Small intestine (tissue), 7 donors: ENCODE data around the gene KCTD4. TPM values are rescaled to one million over a fixed set of nuclear protein-coding genes. Genes with fewer than 3 reads are reported as not detected.

Experiments used
- DNase-seq, 2 donors: peaks; one replicate each; pipeline versions ENCODE4 v3.0.0 to v3.0.0-alpha.2; 2013
- FAIRE-seq: peaks from 2 replicates; lab custom pipeline; 2012; peaks lifted over from hg19 to GRCh38; lab: Jason Lieb, UNC
- H3K27ac ChIP-seq, 3 donors: one replicate each; pipeline ENCODE4 v1.5.1; 2013; ENCODE audit warnings: low read length in 2 of 3, mild to moderate bottlenecking in 2 of 3, control low read depth in 1 of 3, inconsistent platforms in 1 of 3, low read depth in 1 of 3, moderate library complexity in 1 of 3
- H3K27me3 ChIP-seq, 3 donors: one replicate each; pipeline ENCODE4 v1.6.1; 2013; ENCODE audit warnings: low read length in 3 of 3, inconsistent platforms in 1 of 3; ENCODE audit not compliant: control insufficient read depth in 3 of 3, insufficient read depth in 3 of 3
- H3K36me3 ChIP-seq, 3 donors: one replicate each; pipeline ENCODE4 v1.6.1; 2013; ENCODE audit warnings: low read length in 3 of 3, inconsistent platforms in 1 of 3, low read depth in 1 of 3, mild to moderate bottlenecking in 1 of 3, moderate library complexity in 1 of 3; ENCODE audit not compliant: control insufficient read depth in 3 of 3, insufficient read depth in 2 of 3
- H3K4me1 ChIP-seq, 3 donors: one replicate each; pipeline ENCODE4 v1.6.1; 2013; ENCODE audit warnings: low read length in 2 of 3, inconsistent platforms in 1 of 3, low read depth in 1 of 3, mild to moderate bottlenecking in 1 of 3, moderate library complexity in 1 of 3; ENCODE audit not compliant: control insufficient read depth in 3 of 3, insufficient read depth in 2 of 3
- H3K4me3 ChIP-seq, 3 donors: one replicate each; pipeline ENCODE4 v1.5.1; 2013; ENCODE audit warnings: low read length in 3 of 3, control low read depth in 1 of 3, inconsistent platforms in 1 of 3, low read depth in 1 of 3, mild to moderate bottlenecking in 1 of 3, moderate library complexity in 1 of 3
- H3K9me3 ChIP-seq, 2 donors: one replicate each; pipeline ENCODE4 v1.6.1; 2013; ENCODE audit warnings: low read depth in 1 of 2, low read length in 1 of 2; ENCODE audit not compliant: control insufficient read depth in 2 of 2, insufficient read depth in 1 of 2
- WGBS, 3 donors: extraction: QIAGEN DNeasy Blood & Tissue Kit; methylation state at CpG; one replicate each; pipeline ENCODE4 v1.1.7; 2013; 5-methylcytosine and 5-hydroxymethylcytosine counted together
- polyA plus RNA-seq, 4 donors: library from polyadenylated mRNA; stranded (reverse) in 3 of 4; unstranded in 1 of 4; fragments of 200-250 nt in 3 of 4; fragments of 120-200 nt in 1 of 4; gene quantifications; one replicate each; pipeline versions ENCODE4 v1.2.1 to v1.2.3, GENCODE V29; 2013
- donor health status: healthy with polysubstance abuse.
- donor health status: control.
- donor health status: control.
- donor health status: Bipolar disorder and iron deficiency.
- donor health status: healthy.

KCTD4 gene
- polyA plus RNA-seq, 4 donors = 0.03 to 0.07 TPM; not detected in 2

- Histone ChIP-seq H3K9me3 (no peaks in the 10 kb centered on the region), H3K4me3 (no peak overlapping the region), H3K27me3 (no peaks in the 10 kb centered on the region), H3K4me1 (no peaks in the 10 kb centered on the region), H3K36me3 (peaks cover 0 to 21% (median 3%) of the 10 kb centered on the region in 3 donors), H3K27ac (no peak overlapping the region)
- DNase-seq (no peak), FAIRE-seq (no peak)
- 90 to 100% (median 93%) methylated on average over 1 of the region's 1 CpG for WGBS, 3 donors
Measured at GRCh38 chr13:45162194-45162593, 38.7 kb downstream of the KCTD4 start.

- Histone ChIP-seq H3K4me3 (no peak overlapping the region), H3K27me3 (no peaks in the 10 kb centered on the region), H3K27ac (no peak overlapping the region), H3K36me3 (peaks cover 0 to 15% (median 2%) of the 10 kb centered on the region in 3 donors), H3K4me1 (no peaks in the 10 kb centered on the region), H3K9me3 (no peaks in the 10 kb centered on the region)
- FAIRE-seq = no peak
- 88 to 95% (median 94%) methylated on average over 7 of the region's 7 CpGs for WGBS, 3 donors
- no peak for DNase-seq
Measured at GRCh38 chr13:45156565-45157361, 44.1 kb downstream of the KCTD4 start.

DNA sequence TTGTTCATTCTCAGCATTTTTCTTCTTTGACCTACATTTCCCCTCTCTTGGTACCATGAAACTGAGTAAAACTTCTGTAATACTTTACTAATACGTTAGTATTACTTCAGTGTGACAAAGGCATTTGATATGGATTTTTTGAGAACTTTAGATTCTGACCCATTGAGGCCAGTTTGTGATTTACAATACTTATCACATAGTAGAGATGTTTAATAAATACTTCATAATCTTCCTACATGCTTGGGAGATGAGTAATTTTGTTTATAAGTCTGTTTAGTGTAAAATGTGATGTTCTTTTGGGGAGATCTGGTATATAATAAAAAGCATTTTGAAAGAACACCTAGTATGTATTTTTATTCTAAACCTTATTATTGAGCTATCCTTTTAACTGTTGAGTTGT is 50.9 kb downstream of the KCTD4 start:
- Histone ChIP-seq H3K27me3 (no peaks in the 10 kb centered on the region), H3K4me1 (no peaks in the 10 kb centered on the region), H3K36me3 (peaks cover 0 to 10% (median 2%) of the 10 kb centered on the region in 3 donors), H3K9me3 (no peaks in the 10 kb centered on the region), H3K27ac (no peak overlapping the region), H3K4me3 (no peak overlapping the region)
- no peak for FAIRE-seq
- 78 to 90% (median 85%) methylated on average over 1 of the region's 1 CpG for WGBS, 3 donors
- no peak for DNase-seq

DNA sequence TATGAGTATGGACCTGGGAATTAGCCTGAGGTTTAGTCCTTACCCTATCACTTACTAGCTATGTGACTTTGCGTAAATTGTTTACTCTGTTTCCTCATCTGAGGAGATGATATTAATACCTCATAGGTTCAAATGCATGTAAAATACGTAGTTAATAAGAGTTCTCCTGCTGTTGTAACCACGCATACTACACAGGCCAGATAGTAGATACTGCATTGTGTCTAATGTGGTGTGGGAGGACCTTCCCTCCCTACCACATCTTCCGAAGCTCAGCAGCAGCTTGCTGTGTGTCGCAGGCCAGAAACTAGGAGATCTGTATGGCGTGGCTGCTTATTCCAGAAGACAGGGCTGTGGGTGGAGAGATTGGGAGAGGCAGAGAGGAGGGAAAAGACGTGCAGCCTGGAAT is 57.5 kb downstream of the KCTD4 start:
- Histone ChIP-seq H3K4me3 (no peak overlapping the region), H3K4me1 (peaks cover 0 to 4% (median 0%) of the 10 kb centered on the region in 3 donors), H3K9me3 (no peaks in the 10 kb centered on the region), H3K27ac (peak overlapping the region in 1 of 3 donors; percentile 3), H3K36me3 (peaks cover under 1 to 13% (median 8%) of the 10 kb centered on the region in 3 donors), H3K27me3 (no peaks in the 10 kb centered on the region)
- no peak for FAIRE-seq
- DNase-seq = no peak
- WGBS, 3 donors = 70 to 79% (median 73%) methylated on average over 7 of the region's 7 CpGs

Other genes starting within 250 kb of the KCTD4 start
- gene NUFIP1, start 211.6 kb downstream of the KCTD4 start, polyA plus RNA-seq = 1 to 10 TPM; 1.3 to 8.2 (median 2.1) TPM
- gene GPALPP1, start 211.5 kb downstream of the KCTD4 start, polyA plus RNA-seq = 10 to 100 TPM in 2 of 4 donors, 1 to 10 TPM in 2; 6.8 to 32.5 (median 10.0) TPM
- 10 to 100 TPM; 11.6 to 18.9 (median 15.8) TPM for gene GTF2F2, start 80.5 kb downstream of the KCTD4 start, polyA plus RNA-seq
- gene TPT1, start 140.1 kb upstream of the KCTD4 start, polyA plus RNA-seq = over 10,000 TPM in 2 of 4 donors, 1,000 to 10,000 TPM in 2; 7,740 to 12,612 (median 10,208) TPM
- 1 to 10 TPM; 2.4 to 6.9 (median 4.5) TPM for gene SLC25A30, start 217.3 kb upstream of the KCTD4 start, polyA plus RNA-seq